ENCODE measurements around the gene MEST.
A peak's percentile ranks its signal among the peaks of the same experiment; 100 is the strongest.

Gene MEST

DNA sequence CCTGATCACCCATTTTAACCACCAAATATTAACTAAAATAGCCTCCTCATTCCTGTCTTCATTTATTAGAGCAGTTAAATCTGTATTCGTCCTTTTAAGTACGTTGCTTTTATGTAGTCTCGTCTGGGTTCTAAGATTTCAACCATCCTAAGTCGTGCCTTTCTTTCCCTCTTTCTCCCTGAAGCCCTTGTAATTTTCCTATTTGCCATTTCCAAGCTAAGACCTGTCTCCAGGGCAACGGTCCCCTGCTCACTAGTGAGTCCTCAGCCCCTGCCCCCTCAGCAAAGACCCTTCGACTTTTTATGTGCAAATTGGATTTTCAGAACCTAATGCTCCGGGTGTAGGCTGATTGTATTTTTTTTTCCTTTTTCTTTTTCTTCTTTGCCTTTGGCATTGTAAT, 16.1 kb upstream of the MEST start (continued):
- TF ChIP-seq ARNTL (CRISPR knock-in tag; IDR thresholded peaks at IDR 0.05; ENCODE audit: borderline replicate concordance, low read depth), result no peak

DNA sequence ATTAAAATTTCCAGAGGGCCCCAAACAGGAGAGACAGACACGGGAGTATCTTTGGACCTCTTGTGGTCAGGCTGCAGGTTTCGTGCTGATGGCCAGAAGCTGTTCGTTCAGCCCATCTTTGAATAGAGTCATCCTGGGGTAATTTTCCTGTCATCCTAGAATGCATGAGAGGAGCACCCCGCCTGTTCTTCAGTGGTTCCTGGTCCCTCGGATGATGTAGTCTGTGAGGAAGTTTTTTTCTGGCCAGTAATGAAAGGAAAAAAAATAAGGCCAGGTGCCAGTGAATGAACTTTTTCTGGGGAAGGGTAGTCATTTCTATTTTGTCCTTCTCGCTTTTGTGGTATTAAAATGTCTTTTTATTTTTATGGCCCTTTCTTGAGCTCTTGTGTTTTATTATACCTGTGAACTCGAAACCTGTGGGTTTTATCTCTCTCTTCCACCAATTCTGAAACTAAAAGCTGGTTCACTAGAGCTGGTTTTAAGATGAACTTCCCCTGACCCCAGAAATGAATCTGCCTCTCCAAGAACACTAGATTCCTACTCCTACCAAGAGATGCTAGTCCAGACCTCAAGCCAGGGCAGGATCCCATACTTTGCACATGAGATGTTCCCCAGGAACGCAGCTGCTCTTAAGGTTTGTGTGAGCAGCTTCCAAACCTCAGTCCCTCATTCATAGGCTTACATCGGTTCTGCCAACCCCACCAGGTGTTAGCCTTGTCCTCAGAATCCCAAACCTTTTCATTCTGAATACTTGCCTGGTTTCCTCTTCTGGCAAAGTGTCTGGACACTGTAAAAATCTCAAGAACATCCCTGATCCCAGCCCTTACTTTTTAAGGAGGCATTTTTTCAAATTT, 15.4 kb upstream of the MEST start:
- no peak for TF ChIP-seq PATZ1 (CRISPR knock-in tag; IDR thresholded peaks at IDR 0.05; ENCODE audit: borderline replicate concordance)
- TF ChIP-seq ZC3H10 (CRISPR knock-in tag; IDR thresholded peaks at IDR 0.05), result no peak
- no peak for TF ChIP-seq ARNTL (CRISPR knock-in tag; IDR thresholded peaks at IDR 0.05; ENCODE audit: borderline replicate concordance, low read depth)
- TF ChIP-seq ZNF70 (CRISPR knock-in tag; IDR thresholded peaks at IDR 0.05), result no peak
- no peak for TF ChIP-seq PPARA (CRISPR knock-in tag; IDR thresholded peaks at IDR 0.05; ENCODE audit: borderline replicate concordance)
- TF ChIP-seq ZNF565 (CRISPR knock-in tag; conservative IDR thresholded peaks at IDR 0.05; ENCODE audit: low read depth), result no peak
- no peak for TF ChIP-seq SNAI2 (CRISPR knock-in tag; IDR thresholded peaks at IDR 0.05)
- no peak for TF ChIP-seq TOX (CRISPR knock-in tag; IDR thresholded peaks at IDR 0.05; ENCODE audit: borderline replicate concordance)
- TF ChIP-seq POU6F1 (CRISPR knock-in tag; IDR thresholded peaks at IDR 0.05; ENCODE audit: borderline replicate concordance, low read depth), result no peak
- no peak for TF ChIP-seq ZFP3 (CRISPR knock-in tag; IDR thresholded peaks at IDR 0.05)
- no peak for TF ChIP-seq ZNF8 (CRISPR knock-in tag; IDR thresholded peaks at IDR 0.05)
- TF ChIP-seq OSR1 (CRISPR knock-in tag; IDR thresholded peaks at IDR 0.05), result no peak
- TF ChIP-seq, protein P1, sequence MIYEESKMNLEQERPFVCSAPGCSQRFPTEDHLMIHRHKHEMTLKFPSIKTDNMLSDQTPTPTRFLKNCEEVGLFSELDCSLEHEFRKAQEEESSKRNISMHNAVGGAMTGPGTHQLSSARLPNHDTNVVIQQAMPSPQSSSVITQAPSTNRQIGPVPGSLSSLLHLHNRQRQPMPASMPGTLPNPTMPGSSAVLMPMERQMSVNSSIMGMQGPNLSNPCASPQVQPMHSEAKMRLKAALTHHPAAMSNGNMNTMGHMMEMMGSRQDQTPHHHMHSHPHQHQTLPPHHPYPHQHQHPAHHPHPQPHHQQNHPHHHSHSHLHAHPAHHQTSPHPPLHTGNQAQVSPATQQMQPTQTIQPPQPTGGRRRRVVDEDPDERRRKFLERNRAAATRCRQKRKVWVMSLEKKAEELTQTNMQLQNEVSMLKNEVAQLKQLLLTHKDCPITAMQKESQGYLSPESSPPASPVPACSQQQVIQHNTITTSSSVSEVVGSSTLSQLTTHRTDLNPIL (CRISPR knock-in tag; IDR thresholded peaks at IDR 0.05; ENCODE audit: low read depth), result no peak
- TF ChIP-seq, protein P2, sequence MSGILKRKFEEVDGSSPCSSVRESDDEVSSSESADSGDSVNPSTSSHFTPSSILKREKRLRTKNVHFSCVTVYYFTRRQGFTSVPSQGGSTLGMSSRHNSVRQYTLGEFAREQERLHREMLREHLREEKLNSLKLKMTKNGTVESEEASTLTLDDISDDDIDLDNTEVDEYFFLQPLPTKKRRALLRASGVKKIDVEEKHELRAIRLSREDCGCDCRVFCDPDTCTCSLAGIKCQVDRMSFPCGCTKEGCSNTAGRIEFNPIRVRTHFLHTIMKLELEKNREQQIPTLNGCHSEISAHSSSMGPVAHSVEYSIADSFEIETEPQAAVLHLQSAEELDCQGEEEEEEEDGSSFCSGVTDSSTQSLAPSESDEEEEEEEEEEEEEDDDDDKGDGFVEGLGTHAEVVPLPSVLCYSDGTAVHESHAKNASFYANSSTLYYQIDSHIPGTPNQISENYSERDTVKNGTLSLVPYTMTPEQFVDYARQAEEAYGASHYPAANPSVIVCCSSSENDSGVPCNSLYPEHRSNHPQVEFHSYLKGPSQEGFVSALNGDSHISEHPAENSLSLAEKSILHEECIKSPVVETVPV (CRISPR knock-in tag; IDR thresholded peaks at IDR 0.05), result no peak
- peak; percentile 34; the same call in 1 of the 3 replicates for ATAC-seq

GRCh38 chr7:130478991-130479390, 12.9 kb upstream of the MEST start:
- TF ChIP-seq, protein P2 (CRISPR knock-in tag; IDR thresholded peaks at IDR 0.05), result no peak
- no peak for TF ChIP-seq TSHZ2 (CRISPR knock-in tag; IDR thresholded peaks at IDR 0.05)
- no peak for TF ChIP-seq ISL1 (CRISPR knock-in tag; IDR thresholded peaks at IDR 0.05)
- no peak for TF ChIP-seq GLIS3 (CRISPR knock-in tag; IDR thresholded peaks at IDR 0.05)
- no peak for TF ChIP-seq POU6F1 (CRISPR knock-in tag; IDR thresholded peaks at IDR 0.05; ENCODE audit: borderline replicate concordance, low read depth)
- TF ChIP-seq ZNF8 (CRISPR knock-in tag; IDR thresholded peaks at IDR 0.05), result no peak
- no peak for TF ChIP-seq RARB (CRISPR knock-in tag; IDR thresholded peaks at IDR 0.05)
- no peak for TF ChIP-seq ZNF70 (CRISPR knock-in tag; IDR thresholded peaks at IDR 0.05)
- TF ChIP-seq PPARA (CRISPR knock-in tag; IDR thresholded peaks at IDR 0.05; ENCODE audit: borderline replicate concordance), result no peak
- no peak for TF ChIP-seq ZFP30 (CRISPR knock-in tag; IDR thresholded peaks at IDR 0.05)
- ATAC-seq, result no peak

Data from SK-N-SH treated with all-trans-retinoic acid at 6 μM for 48 hours (cell line).